ENCODE measurements around the gene INTS13. TPM values are rescaled to one million over a fixed set of nuclear protein-coding genes. Genes with fewer than 3 reads are reported as not detected.
A peak's percentile ranks its signal among the peaks of the same experiment; 100 is the strongest.

The INTS13 gene
- total and polyA plus RNA-seq, 2 of the 13 experiments (the other 11 are each of a cell fraction or from before 2014, with no cell fraction given): 16.3 to 43.7 TPM

DNA sequence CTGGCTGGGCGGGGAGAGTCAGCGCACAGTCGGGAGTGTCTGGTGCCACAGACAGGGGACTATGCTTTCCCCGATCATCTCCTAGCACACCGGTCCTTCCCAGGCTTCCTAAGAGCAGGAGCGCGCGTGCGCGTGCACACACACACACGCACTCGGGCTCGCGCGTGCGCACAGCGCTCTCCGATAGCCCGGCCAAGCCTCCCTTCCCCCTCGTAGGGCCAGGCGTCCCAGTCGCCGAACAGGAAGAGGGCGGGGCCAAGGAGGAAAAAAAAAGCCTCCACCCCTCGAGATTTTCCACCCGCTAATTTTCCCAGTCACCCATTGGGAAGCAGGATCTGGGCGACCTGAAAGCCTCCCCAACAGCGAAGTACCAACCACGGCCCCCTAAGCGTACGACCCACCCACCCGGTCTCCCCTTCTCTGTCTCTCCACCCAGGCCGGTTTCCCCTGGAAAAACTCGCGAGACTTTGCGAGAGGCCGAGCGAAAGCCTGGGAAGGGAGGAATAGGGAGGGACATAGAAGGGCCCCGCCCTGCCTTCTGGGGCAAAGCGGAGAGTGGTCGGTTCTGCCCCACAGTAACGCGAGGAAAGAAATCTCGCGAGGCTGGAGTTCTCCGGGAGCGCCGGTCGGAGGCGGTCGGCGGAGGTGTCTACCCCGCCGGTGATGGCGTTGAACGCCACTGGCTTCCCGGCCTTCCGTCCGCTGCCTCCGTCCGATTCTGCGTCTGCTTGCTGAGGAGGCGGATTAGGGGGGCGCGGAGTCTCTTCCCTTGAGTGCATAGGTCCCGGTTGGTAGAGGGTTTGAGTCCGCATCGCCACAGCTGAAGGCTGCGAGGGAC is at the start of gene INTS13, which contains the start of gene FGFR1OP2 (continued):
- TF ChIP-seq, protein P1, sequence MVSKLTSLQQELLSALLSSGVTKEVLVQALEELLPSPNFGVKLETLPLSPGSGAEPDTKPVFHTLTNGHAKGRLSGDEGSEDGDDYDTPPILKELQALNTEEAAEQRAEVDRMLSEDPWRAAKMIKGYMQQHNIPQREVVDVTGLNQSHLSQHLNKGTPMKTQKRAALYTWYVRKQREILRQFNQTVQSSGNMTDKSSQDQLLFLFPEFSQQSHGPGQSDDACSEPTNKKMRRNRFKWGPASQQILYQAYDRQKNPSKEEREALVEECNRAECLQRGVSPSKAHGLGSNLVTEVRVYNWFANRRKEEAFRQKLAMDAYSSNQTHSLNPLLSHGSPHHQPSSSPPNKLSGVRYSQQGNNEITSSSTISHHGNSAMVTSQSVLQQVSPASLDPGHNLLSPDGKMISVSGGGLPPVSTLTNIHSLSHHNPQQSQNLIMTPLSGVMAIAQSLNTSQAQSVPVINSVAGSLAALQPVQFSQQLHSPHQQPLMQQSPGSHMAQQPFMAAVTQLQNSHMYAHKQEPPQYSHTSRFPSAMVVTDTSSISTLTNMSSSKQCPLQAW (CRISPR knock-in tag; IDR thresholded peaks at IDR 0.05): peak; percentile 53
- TF ChIP-seq ATRX (CRISPR knock-in tag; IDR thresholded peaks at IDR 0.05; ENCODE audit: borderline replicate concordance): no peak
- TF ChIP-seq, protein P2, sequence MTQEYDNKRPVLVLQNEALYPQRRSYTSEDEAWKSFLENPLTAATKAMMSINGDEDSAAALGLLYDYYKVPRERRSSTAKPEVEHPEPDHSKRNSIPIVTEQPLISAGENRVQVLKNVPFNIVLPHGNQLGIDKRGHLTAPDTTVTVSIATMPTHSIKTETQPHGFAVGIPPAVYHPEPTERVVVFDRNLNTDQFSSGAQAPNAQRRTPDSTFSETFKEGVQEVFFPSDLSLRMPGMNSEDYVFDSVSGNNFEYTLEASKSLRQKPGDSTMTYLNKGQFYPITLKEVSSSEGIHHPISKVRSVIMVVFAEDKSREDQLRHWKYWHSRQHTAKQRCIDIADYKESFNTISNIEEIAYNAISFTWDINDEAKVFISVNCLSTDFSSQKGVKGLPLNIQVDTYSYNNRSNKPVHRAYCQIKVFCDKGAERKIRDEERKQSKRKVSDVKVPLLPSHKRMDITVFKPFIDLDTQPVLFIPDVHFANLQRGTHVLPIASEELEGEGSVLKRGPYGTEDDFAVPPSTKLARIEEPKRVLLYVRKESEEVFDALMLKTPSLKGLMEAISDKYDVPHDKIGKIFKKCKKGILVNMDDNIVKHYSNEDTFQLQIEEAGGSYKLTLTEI (CRISPR knock-in tag; conservative IDR thresholded peaks at IDR 0.05): no peak
- TF ChIP-seq, protein P3, sequence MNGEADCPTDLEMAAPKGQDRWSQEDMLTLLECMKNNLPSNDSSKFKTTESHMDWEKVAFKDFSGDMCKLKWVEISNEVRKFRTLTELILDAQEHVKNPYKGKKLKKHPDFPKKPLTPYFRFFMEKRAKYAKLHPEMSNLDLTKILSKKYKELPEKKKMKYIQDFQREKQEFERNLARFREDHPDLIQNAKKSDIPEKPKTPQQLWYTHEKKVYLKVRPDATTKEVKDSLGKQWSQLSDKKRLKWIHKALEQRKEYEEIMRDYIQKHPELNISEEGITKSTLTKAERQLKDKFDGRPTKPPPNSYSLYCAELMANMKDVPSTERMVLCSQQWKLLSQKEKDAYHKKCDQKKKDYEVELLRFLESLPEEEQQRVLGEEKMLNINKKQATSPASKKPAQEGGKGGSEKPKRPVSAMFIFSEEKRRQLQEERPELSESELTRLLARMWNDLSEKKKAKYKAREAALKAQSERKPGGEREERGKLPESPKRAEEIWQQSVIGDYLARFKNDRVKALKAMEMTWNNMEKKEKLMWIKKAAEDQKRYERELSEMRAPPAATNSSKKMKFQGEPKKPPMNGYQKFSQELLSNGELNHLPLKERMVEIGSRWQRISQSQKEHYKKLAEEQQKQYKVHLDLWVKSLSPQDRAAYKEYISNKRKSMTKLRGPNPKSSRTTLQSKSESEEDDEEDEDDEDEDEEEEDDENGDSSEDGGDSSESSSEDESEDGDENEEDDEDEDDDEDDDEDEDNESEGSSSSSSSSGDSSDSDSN (CRISPR knock-in tag; IDR thresholded peaks at IDR 0.05): peak; percentile 86; the same call in 1 of the 2 replicates
- TF ChIP-seq CBX1 (IDR thresholded peaks at IDR 0.05; ENCODE audit: low read depth): no peak
- no peak for TF ChIP-seq ZNF333 (CRISPR knock-in tag; IDR thresholded peaks at IDR 0.05; ENCODE audit: borderline replicate concordance)
- TF ChIP-seq SKI (IDR thresholded peaks at IDR 0.05; ENCODE audit: partially characterized antibody): peak; percentile 49
- peak; percentile 55 for TF ChIP-seq NRL (CRISPR knock-in tag; IDR thresholded peaks at IDR 0.05; ENCODE audit: borderline replicate concordance)
- TF ChIP-seq ASH2L (IDR thresholded peaks at IDR 0.05; ENCODE audit: insufficient read length, low read depth, low read length): peak; percentile 87
- peak; percentile 82; the same call in 1 of the 2 replicates for TF ChIP-seq ZNF446 (CRISPR knock-in tag; IDR thresholded peaks at IDR 0.05)
- no peak; the same call in 1 of the 2 replicates for TF ChIP-seq ATF7-NPFF (CRISPR knock-in tag; IDR thresholded peaks at IDR 0.05; ENCODE audit: low read depth)
- TF ChIP-seq, protein P4, sequence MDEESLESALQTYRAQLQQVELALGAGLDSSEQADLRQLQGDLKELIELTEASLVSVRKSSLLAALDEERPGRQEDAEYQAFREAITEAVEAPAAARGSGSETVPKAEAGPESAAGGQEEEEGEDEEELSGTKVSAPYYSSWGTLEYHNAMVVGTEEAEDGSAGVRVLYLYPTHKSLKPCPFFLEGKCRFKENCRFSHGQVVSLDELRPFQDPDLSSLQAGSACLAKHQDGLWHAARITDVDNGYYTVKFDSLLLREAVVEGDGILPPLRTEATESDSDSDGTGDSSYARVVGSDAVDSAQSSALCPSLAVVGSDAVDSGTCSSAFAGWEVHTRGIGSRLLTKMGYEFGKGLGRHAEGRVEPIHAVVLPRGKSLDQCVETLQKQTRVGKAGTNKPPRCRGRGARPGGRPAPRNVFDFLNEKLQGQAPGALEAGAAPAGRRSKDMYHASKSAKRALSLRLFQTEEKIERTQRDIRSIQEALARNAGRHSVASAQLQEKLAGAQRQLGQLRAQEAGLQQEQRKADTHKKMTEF (CRISPR knock-in tag; IDR thresholded peaks at IDR 0.05): peak; percentile 48
- TF ChIP-seq, protein P5, sequence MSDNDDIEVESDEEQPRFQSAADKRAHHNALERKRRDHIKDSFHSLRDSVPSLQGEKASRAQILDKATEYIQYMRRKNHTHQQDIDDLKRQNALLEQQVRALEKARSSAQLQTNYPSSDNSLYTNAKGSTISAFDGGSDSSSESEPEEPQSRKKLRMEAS (IDR thresholded peaks at IDR 0.05): peak; percentile 24
- peak; percentile 61; the same call in 1 of the 2 replicates for TF ChIP-seq ZNF569 (CRISPR knock-in tag; IDR thresholded peaks at IDR 0.05; ENCODE audit: borderline replicate concordance)
- 0 out of 2 replicates have a peak, but pooled peaks have one; percentile 5 for TF ChIP-seq ATF1 (CRISPR knock-in tag; IDR thresholded peaks at IDR 0.05)
- TF ChIP-seq POLR2AphosphoS5 (IDR thresholded peaks at IDR 0.05; ENCODE audit: low read depth, low read length): peak; percentile 91
- 0 out of 2 replicates have a peak, but pooled peaks have one; percentile 29 for TF ChIP-seq HES4 (CRISPR knock-in tag; IDR thresholded peaks at IDR 0.05; ENCODE audit: borderline replicate concordance)
- peak; percentile 32; the same call in 1 of the 2 replicates for TF ChIP-seq ZNF263 (CRISPR knock-in tag; IDR thresholded peaks at IDR 0.05)
- TF ChIP-seq ZNF776 (CRISPR knock-in tag; IDR thresholded peaks at IDR 0.05): 0 out of 2 replicates have a peak, but pooled peaks have one; percentile 44
- peak; percentile 86 for TF ChIP-seq ZNF501 (CRISPR knock-in tag; IDR thresholded peaks at IDR 0.05)
- 0 out of 2 replicates have a peak, but pooled peaks have one; percentile 17 for TF ChIP-seq ZNF12 (CRISPR knock-in tag; IDR thresholded peaks at IDR 0.05)
- TF ChIP-seq ZNF331 (CRISPR knock-in tag; IDR thresholded peaks at IDR 0.05): peak; percentile 25

Data from HepG2 (cell line).